Measurements from ENCODE around the gene GABRG3. TPM values are rescaled to one million over a fixed set of nuclear protein-coding genes. Genes with fewer than 3 reads are reported as not detected.

GABRG3 gene
- polyA plus RNA-seq, 2 of the 4 experiments (the other 2 are of a cell fraction) = 0.08 to 0.18 TPM

DNA sequence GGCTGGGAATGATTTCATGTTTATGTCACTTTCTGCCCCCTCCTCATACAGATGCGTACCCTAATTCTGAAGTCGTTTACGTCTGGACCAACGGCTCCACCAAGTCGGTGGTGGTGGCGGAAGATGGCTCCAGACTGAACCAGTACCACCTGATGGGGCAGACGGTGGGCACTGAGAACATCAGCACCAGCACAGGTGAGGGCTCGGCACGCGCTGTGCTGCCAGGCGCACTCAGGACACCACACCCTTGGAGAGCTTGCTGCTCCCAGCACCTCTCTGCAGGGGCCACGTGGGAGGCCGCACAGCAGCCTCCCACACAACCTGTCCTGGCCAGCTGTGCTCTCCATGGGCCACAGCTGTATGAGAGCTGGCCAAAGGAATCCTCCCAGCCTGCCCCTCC, 33.8 kb upstream of the GABRG3 start (continued):
- TF ChIP-seq HEYL (CRISPR knock-in tag; IDR thresholded peaks at IDR 0.05) (no peak), MAFK (IDR thresholded peaks at IDR 0.05; ENCODE audit: partially characterized antibody) (no peak)

DNA sequence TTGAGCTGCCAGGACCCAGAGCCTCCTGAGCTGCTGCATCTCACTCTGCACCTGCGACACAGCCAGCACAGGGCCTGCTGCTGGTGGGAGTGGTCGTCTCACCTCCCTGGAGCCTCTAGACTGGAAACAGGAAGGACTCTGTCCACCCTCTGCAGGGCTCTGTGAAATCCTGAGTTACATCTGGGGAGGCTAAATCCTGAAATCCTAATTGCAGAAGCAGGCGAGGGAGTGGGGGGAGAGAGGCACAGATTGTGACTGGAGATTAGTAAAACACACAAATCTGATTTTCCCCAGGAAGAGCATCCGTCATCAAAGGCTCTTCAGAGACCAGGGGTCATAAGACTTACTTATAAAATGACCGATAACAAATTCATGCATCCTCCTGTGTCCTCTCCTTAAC, 31.6 kb upstream of the GABRG3 start:
- no peak overlapping the region for H3K4me2 ChIP-seq
- CTCF ChIA-PET = no interaction called here
- no peaks in the 10 kb centered on the region for H3K9me3 ChIP-seq
- H3K4me1 ChIP-seq = no peaks in the 10 kb centered on the region
- DNase-seq (ENCODE audit: low read depth in 1 of 2, low spot score in 1 of 2) = no peak
- 46% methylated on average over 5 of the region's 5 CpGs for WGBS (ENCODE audit: missing lambda C conversion rate)
- no peak for TF ChIP-seq RAD21 (conservative IDR thresholded peaks at IDR 0.05 in 1 of 2, IDR thresholded peaks at IDR 0.05 in 1 of 2)
- TF ChIP-seq, protein P1, sequence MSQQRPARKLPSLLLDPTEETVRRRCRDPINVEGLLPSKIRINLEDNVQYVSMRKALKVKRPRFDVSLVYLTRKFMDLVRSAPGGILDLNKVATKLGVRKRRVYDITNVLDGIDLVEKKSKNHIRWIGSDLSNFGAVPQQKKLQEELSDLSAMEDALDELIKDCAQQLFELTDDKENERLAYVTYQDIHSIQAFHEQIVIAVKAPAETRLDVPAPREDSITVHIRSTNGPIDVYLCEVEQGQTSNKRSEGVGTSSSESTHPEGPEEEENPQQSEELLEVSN (IDR thresholded peaks at IDR 0.05; ENCODE audit: borderline replicate concordance, low read depth) = no peak
- TF ChIP-seq TFCP2L1 (CRISPR knock-in tag; IDR thresholded peaks at IDR 0.05) = no peak
- TF ChIP-seq EHMT2 (IDR thresholded peaks at IDR 0.05; ENCODE audit: low read depth) = no peak
- TF ChIP-seq FOXS1 (CRISPR knock-in tag; IDR thresholded peaks at IDR 0.05) = no peak
- TF ChIP-seq MAFK (IDR thresholded peaks at IDR 0.05; ENCODE audit: partially characterized antibody) = no peak
- TF ChIP-seq MYC (IDR thresholded peaks at IDR 0.05; ENCODE audit: borderline replicate concordance, low read length) = no peak
- no peak for TF ChIP-seq ZC3H11A (IDR thresholded peaks at IDR 0.05)
- no peak for TF ChIP-seq HEYL (CRISPR knock-in tag; IDR thresholded peaks at IDR 0.05)
- TF ChIP-seq, protein P2, sequence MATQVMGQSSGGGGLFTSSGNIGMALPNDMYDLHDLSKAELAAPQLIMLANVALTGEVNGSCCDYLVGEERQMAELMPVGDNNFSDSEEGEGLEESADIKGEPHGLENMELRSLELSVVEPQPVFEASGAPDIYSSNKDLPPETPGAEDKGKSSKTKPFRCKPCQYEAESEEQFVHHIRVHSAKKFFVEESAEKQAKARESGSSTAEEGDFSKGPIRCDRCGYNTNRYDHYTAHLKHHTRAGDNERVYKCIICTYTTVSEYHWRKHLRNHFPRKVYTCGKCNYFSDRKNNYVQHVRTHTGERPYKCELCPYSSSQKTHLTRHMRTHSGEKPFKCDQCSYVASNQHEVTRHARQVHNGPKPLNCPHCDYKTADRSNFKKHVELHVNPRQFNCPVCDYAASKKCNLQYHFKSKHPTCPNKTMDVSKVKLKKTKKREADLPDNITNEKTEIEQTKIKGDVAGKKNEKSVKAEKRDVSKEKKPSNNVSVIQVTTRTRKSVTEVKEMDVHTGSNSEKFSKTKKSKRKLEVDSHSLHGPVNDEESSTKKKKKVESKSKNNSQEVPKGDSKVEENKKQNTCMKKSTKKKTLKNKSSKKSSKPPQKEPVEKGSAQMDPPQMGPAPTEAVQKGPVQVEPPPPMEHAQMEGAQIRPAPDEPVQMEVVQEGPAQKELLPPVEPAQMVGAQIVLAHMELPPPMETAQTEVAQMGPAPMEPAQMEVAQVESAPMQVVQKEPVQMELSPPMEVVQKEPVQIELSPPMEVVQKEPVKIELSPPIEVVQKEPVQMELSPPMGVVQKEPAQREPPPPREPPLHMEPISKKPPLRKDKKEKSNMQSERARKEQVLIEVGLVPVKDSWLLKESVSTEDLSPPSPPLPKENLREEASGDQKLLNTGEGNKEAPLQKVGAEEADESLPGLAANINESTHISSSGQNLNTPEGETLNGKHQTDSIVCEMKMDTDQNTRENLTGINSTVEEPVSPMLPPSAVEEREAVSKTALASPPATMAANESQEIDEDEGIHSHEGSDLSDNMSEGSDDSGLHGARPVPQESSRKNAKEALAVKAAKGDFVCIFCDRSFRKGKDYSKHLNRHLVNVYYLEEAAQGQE (IDR thresholded peaks at IDR 0.05) = no peak
- no peak for TF ChIP-seq JUNB (IDR thresholded peaks at IDR 0.05)
- POLR2A ChIA-PET = no interaction called here
- no peak overlapping the region for H3K27ac ChIP-seq
- FAIRE-seq = no peak
- H3K4me3 ChIP-seq = no peak overlapping the region
- ATAC-seq = no peak

DNA sequence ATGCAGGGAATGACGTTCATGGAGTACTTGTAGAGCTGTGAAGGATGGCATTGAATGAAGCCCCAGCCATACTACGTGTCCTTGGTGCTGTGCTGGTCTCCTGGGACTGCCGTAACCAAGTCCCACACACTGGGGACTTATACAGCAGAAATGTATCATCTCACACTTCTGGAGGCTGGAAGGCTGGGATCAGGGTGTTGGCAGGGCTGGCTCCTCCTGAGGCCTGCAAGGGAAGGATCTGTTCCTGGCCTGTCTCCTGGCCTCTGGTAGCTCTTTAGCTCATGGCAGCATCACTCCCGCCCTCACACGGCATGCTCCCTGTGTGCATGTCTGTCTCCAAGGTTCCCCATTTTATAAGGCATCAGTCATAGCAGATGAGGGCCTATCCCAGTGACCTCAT, 29.5 kb upstream of the GABRG3 start:
- WGBS (ENCODE audit: missing lambda C conversion rate) = 60% methylated on average over 5 of the region's 5 CpGs
- CTCF ChIA-PET = no interaction called here

DNA sequence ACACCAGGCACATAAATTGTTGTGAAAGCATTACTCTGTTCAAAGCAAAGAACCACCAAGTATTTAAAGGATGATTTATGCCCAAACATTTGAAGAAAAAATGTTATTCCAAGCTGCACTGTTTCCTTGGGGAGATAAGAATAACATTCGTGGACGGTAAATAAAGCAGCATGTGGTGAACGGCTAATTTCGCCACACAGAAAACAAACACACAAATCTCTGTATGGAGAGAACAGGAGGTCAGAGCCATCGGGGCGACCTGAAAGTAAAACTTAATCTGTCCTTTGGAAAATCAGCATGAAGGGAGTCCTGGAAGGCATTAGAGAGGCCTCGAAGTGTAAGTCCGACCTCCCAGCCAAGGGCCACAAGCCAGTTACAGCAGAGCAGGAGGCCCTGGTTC, 27.1 kb upstream of the GABRG3 start:
- WGBS (ENCODE audit: missing lambda C conversion rate) = 58% methylated on average over 8 of the region's 8 CpGs
- CTCF ChIA-PET = no interaction called here
- FAIRE-seq = no peak
- TF ChIP-seq CBX8 (IDR thresholded peaks at IDR 0.05) (no peak), MAZ (IDR thresholded peaks at IDR 0.05; ENCODE audit: borderline replicate concordance, low read depth, low read length) (no peak), CHD4 (IDR thresholded peaks at IDR 0.05; ENCODE audit: borderline replicate concordance) (no peak), HDAC2 (IDR thresholded peaks at IDR 0.05) (no peak), KDM1A (IDR thresholded peaks at IDR 0.05; ENCODE audit: low read depth) (no peak), CHD2 (IDR thresholded peaks at IDR 0.05; ENCODE audit: low read length, partially characterized antibody) (no peak), ZNF302 (CRISPR knock-in tag; IDR thresholded peaks at IDR 0.05) (no peak), ZSCAN20 (CRISPR knock-in tag; IDR thresholded peaks at IDR 0.05) (no peak), FOSB (CRISPR knock-in tag; IDR thresholded peaks at IDR 0.05) (no peak), SREBF2 (IDR thresholded peaks at IDR 0.05) (no peak)
- TF ChIP-seq, protein P3, sequence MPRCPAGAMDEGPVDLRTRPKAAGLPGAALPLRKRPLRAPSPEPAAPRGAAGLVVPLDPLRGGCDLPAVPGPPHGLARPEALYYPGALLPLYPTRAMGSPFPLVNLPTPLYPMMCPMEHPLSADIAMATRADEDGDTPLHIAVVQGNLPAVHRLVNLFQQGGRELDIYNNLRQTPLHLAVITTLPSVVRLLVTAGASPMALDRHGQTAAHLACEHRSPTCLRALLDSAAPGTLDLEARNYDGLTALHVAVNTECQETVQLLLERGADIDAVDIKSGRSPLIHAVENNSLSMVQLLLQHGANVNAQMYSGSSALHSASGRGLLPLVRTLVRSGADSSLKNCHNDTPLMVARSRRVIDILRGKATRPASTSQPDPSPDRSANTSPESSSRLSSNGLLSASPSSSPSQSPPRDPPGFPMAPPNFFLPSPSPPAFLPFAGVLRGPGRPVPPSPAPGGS (IDR thresholded peaks at IDR 0.05) = no peak

More for the DNA sequence above, 29.5 kb upstream of the GABRG3 start:
- H3K4me2 ChIP-seq = no peak overlapping the region
- no peak overlapping the region for H3K27ac ChIP-seq
- no peaks in the 10 kb centered on the region for H3K4me1 ChIP-seq
- DNase-seq (ENCODE audit: low read depth in 1 of 2, low spot score in 1 of 2) (no peak), FAIRE-seq (no peak), ATAC-seq (no peak)
- H3K9me3 ChIP-seq = no peaks in the 10 kb centered on the region
- H3K4me3 ChIP-seq = no peak overlapping the region
- TF ChIP-seq EHMT2 (IDR thresholded peaks at IDR 0.05; ENCODE audit: low read depth) (no peak), SREBF2 (IDR thresholded peaks at IDR 0.05) (no peak), JUN (IDR thresholded peaks at IDR 0.05) (no peak), ZNF302 (CRISPR knock-in tag; IDR thresholded peaks at IDR 0.05) (no peak), SMC3 (IDR thresholded peaks at IDR 0.05) (no peak), RAD21 (conservative IDR thresholded peaks at IDR 0.05 in 1 of 2, IDR thresholded peaks at IDR 0.05 in 1 of 2) (no peak), JUNB (IDR thresholded peaks at IDR 0.05) (no peak), POLR2AphosphoS2 (conservative IDR thresholded peaks at IDR 0.05; ENCODE audit: low read length) (no peak), MYC (IDR thresholded peaks at IDR 0.05; ENCODE audit: borderline replicate concordance, low read length) (no peak), POLR2A (IDR thresholded peaks at IDR 0.05; ENCODE audit: low read length) (no peak), PHF8 (IDR thresholded peaks at IDR 0.05; ENCODE audit: borderline replicate concordance, low read depth) (no peak), ZSCAN20 (CRISPR knock-in tag; IDR thresholded peaks at IDR 0.05) (no peak)
- POLR2A ChIA-PET = no interaction called here

More for the DNA sequence above, 27.1 kb upstream of the GABRG3 start:
- Histone ChIP-seq H3K9me3 (no peaks in the 10 kb centered on the region), H3K27ac (no peak overlapping the region), H3K4me1 (no peaks in the 10 kb centered on the region), H3K4me2 (no peak overlapping the region), H3K4me3 (no peak overlapping the region)
- POLR2A ChIA-PET = no interaction called here
- ATAC-seq = no peak
- no peak for DNase-seq (ENCODE audit: low read depth in 1 of 2, low spot score in 1 of 2)
